HEK293 (cell line): Measurements from ENCODE around the gene MVK.

Experiments used
- CTCF ChIA-PET: fragments of 350-600 bp; formaldehyde crosslinking; extraction: SDS; loops from one replicate; lab custom pipeline; 2021; ENCODE audit warnings: antibody characterized with exemption; lab: Yijun Ruan, JAX
- POLR2A ChIA-PET: fragments of 300-600 bp; formaldehyde crosslinking; extraction: SDS; loops from one replicate; lab custom pipeline; 2020; ENCODE audit warnings: antibody characterized with exemption, inconsistent platforms; lab: Yijun Ruan, JAX
- H3K27ac ChIP-seq: fragments of 200-500 bp; sonication (Bioruptor generic); 2 replicates; pipeline ENCODE4 v1.5.1; 2014; ENCODE audit warnings: low read depth, low read length, control low read depth, inconsistent platforms; ENCODE audit errors: extremely low read depth
- H3K36me3 ChIP-seq, 2 experiments: fragments of 200-500 bp in 1 of 2; sonication (Bioruptor generic) in 1 of 2; 1 replicate in 1 of 2; 2 replicates in 1 of 2; pipeline ENCODE4 v1.5.1; 2014 to 2017; ENCODE audit warnings: inconsistent platforms in 2 of 2, low read length in 2 of 2; ENCODE audit not compliant: control insufficient read depth in 2 of 2, insufficient read depth in 1 of 2
- H3K4me1 ChIP-seq: fragments of 200-500 bp; sonication (Bioruptor generic); 2 replicates; pipeline ENCODE4 v1.5.1; 2014; ENCODE audit warnings: mild to moderate bottlenecking, low read length, inconsistent platforms; ENCODE audit not compliant: control insufficient read depth, insufficient read depth
- H3K4me3 ChIP-seq: 2 replicates; pipeline ENCODE4 v1.5.1; 2011; ENCODE audit warnings: low read depth, mild to moderate bottlenecking, control low read depth, low read length, moderate library complexity
- H3K9me3 ChIP-seq: fragments of 200-500 bp; sonication (Bioruptor generic); 2 replicates; pipeline ENCODE4 v1.5.1; 2014; ENCODE audit warnings: low read depth, low read length, inconsistent platforms; ENCODE audit not compliant: control insufficient read depth, insufficient read depth
- ATF2 ChIP-seq: fragments of 450-650 bp; formaldehyde crosslinking; IDR thresholded peaks from 2 replicates; pipeline ENCODE4 v1.5.1; 2016; ENCODE audit warnings: missing biosample characterization, missing genetic modification characterization, low read depth
- CTCF ChIP-seq: fragments of 450-650 bp; formaldehyde crosslinking; IDR thresholded peaks from 2 replicates; pipeline ENCODE4 v1.5.1; 2016; ENCODE audit warnings: missing biosample characterization, missing genetic modification characterization
- HIC1 ChIP-seq: fragments of 450-650 bp; formaldehyde crosslinking; IDR thresholded peaks from 2 replicates; pipeline ENCODE4 v1.5.1; 2016; ENCODE audit warnings: missing biosample characterization, missing genetic modification characterization
- KLF1 ChIP-seq: fragments of 450-650 bp; formaldehyde crosslinking; IDR thresholded peaks from 2 replicates; pipeline ENCODE4 v1.5.1; 2016; ENCODE audit warnings: missing biosample characterization, missing genetic modification characterization
- KLF8 ChIP-seq: fragments of 450-650 bp; formaldehyde crosslinking; IDR thresholded peaks from 2 replicates; pipeline ENCODE4 v1.5.1; 2016; ENCODE audit warnings: missing biosample characterization, missing genetic modification characterization
- SALL2 ChIP-seq: fragments of 450-650 bp; formaldehyde crosslinking; IDR thresholded peaks from 2 replicates; pipeline ENCODE4 v1.5.0; 2017; ENCODE audit warnings: missing biosample characterization, mild to moderate bottlenecking, missing genetic modification characterization, borderline replicate concordance
- TSHZ1 ChIP-seq: fragments of 450-650 bp; formaldehyde crosslinking; IDR thresholded peaks from 2 replicates; pipeline ENCODE4 v1.5.1; 2016; ENCODE audit warnings: missing biosample characterization, missing genetic modification characterization, borderline replicate concordance
- YY1 ChIP-seq: fragments of 450-650 bp; formaldehyde crosslinking; IDR thresholded peaks from 2 replicates; pipeline ENCODE4 v1.5.1; 2018; ENCODE audit warnings: missing biosample characterization, missing genetic modification characterization
- ZFP37 ChIP-seq: fragments of 450-650 bp; formaldehyde crosslinking; IDR thresholded peaks from 2 replicates; pipeline ENCODE4 v1.5.1; 2016; ENCODE audit warnings: missing biosample characterization, missing genetic modification characterization
- ZIC2 ChIP-seq: fragments of 450-650 bp; formaldehyde crosslinking; IDR thresholded peaks from 2 replicates; pipeline ENCODE4 v1.5.1; 2016; ENCODE audit warnings: missing biosample characterization, missing genetic modification characterization
- ZNF521 ChIP-seq: fragments of 450-650 bp; formaldehyde crosslinking; IDR thresholded peaks from 2 replicates; pipeline ENCODE4 v1.5.1; 2017; ENCODE audit warnings: missing biosample characterization, mild to moderate bottlenecking, missing genetic modification characterization
- ZNF544 ChIP-seq: fragments of 450-650 bp; formaldehyde crosslinking; IDR thresholded peaks from 2 replicates; pipeline ENCODE4 v1.5.0; 2017; ENCODE audit warnings: missing biosample characterization, missing genetic modification characterization
- ZNF585B ChIP-seq: fragments of 450-650 bp; formaldehyde crosslinking; IDR thresholded peaks from 2 replicates; pipeline ENCODE4 v1.5.1; 2016; ENCODE audit warnings: missing biosample characterization, missing genetic modification characterization
- ZNF692 ChIP-seq: fragments of 450-650 bp; formaldehyde crosslinking; IDR thresholded peaks from 2 replicates; pipeline ENCODE4 v1.5.1; 2016; ENCODE audit warnings: missing biosample characterization, missing genetic modification characterization
- ZNF777 ChIP-seq: fragments of 450-650 bp; formaldehyde crosslinking; IDR thresholded peaks from 2 replicates; pipeline ENCODE4 v1.5.1; 2017; ENCODE audit warnings: missing biosample characterization, missing genetic modification characterization, borderline replicate concordance

Gene MVK

GRCh38 chr12:109542876-109543275 lies 30.7 kb upstream of the MVK start:
- ChIA-PET POLR2A (no interaction called here), CTCF (interaction anchor here (0.6 to 1.2 kb wide), 2 partner anchors 24 to 160 kb away, joined by 3 read pairs; no protein-coding TSS in a partner anchor)
- Histone ChIP-seq H3K9me3 (no peaks in the 10 kb centered on the region), H3K4me1 (no peaks in the 10 kb centered on the region), H3K36me3 (no peaks in the 10 kb centered on the region), H3K27ac (no peak overlapping the region), H3K4me3 (no peak overlapping the region)
- TF ChIP-seq HIC1 (no peak), ZNF777 (tag by site-specific recombination) (no peak), ZNF585B (tag by site-specific recombination) (no peak), ZNF544 (tag by site-specific recombination) (no peak), ZNF521 (no peak), CTCF (tag by site-specific recombination) (no peak), TSHZ1 (tag by site-specific recombination) (no peak), KLF8 (tag by site-specific recombination) (no peak), ZNF692 (no peak), KLF1 (tag by site-specific recombination) (no peak), ATF2 (tag by site-specific recombination) (no peak), YY1 (tag by site-specific recombination) (no peak), SALL2 (tag by site-specific recombination) (no peak)

GRCh38 chr12:109544955-109545531 lies 28.6 kb upstream of the MVK start:
- H3K9me3 ChIP-seq, result no peaks in the 10 kb centered on the region
- CTCF ChIA-PET, result no interaction called here
- POLR2A ChIA-PET, result interaction anchor here (0.8 kb wide), 1 partner anchor 20 kb away, joined by 3 read pairs; no protein-coding TSS in a partner anchor
- H3K4me3 ChIP-seq, result no peak overlapping the region
- TF ChIP-seq ZFP37 (tag by site-specific recombination), result no peak
- TF ChIP-seq ZIC2, result peak; percentile 53
- H3K36me3 ChIP-seq, result no peaks in the 10 kb centered on the region
- no peak overlapping the region for H3K27ac ChIP-seq
- H3K4me1 ChIP-seq, result no peaks in the 10 kb centered on the region
